ENCODE results near the gene STEAP1B.

DNA sequence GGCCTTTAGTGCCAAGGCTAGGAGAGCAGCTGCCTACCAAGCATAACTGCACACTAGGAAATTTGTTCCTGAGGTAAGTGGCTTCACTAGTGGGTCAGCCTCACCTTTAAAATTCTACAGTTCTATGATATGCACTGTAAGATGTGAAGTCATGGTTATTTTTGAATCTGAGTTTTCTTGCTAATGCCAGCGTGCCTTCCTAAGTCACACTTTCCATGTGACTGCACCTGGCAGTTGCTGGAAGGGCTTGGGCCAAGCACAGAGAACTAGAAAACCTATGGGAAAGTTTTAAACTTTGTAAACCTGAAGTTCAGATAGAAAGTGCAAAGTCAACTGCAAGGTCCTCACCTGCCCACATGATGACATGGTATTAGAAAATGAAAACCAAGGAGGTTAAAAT, 42.5 kb downstream of the STEAP1B start:
- TF ChIP-seq, protein P1, sequence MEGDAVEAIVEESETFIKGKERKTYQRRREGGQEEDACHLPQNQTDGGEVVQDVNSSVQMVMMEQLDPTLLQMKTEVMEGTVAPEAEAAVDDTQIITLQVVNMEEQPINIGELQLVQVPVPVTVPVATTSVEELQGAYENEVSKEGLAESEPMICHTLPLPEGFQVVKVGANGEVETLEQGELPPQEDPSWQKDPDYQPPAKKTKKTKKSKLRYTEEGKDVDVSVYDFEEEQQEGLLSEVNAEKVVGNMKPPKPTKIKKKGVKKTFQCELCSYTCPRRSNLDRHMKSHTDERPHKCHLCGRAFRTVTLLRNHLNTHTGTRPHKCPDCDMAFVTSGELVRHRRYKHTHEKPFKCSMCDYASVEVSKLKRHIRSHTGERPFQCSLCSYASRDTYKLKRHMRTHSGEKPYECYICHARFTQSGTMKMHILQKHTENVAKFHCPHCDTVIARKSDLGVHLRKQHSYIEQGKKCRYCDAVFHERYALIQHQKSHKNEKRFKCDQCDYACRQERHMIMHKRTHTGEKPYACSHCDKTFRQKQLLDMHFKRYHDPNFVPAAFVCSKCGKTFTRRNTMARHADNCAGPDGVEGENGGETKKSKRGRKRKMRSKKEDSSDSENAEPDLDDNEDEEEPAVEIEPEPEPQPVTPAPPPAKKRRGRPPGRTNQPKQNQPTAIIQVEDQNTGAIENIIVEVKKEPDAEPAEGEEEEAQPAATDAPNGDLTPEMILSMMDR (IDR thresholded peaks at IDR 0.05 in 2 of 3, conservative IDR thresholded peaks at IDR 0.05 in 1 of 3; ENCODE audit: borderline replicate concordance in 1 of 3, insufficient read depth in 1 of 3, low read depth in 2 of 3, low read length in 2 of 3) = no peak
- no peak for TF ChIP-seq POLR2A (IDR thresholded peaks at IDR 0.05; ENCODE audit: borderline replicate concordance, extremely low read depth, insufficient read depth, insufficient read length)
- no peak for TF ChIP-seq POLR2AphosphoS5 (IDR thresholded peaks at IDR 0.05; ENCODE audit: low read depth, low read length)
- TF ChIP-seq EZH2 (IDR thresholded peaks at IDR 0.05) = no peak
- TF ChIP-seq ZNF274 (IDR thresholded peaks at IDR 0.05; ENCODE audit: low read depth, low read length) = no peak
- no peak for TF ChIP-seq JUND (IDR thresholded peaks at IDR 0.05)
- no peak for TF ChIP-seq YY1 (IDR thresholded peaks at IDR 0.05; ENCODE audit: extremely low read depth, insufficient replicate concordance, low read depth, low read length)
- TF ChIP-seq ZFX (IDR thresholded peaks at IDR 0.05) = no peak
- TF ChIP-seq, protein P2, sequence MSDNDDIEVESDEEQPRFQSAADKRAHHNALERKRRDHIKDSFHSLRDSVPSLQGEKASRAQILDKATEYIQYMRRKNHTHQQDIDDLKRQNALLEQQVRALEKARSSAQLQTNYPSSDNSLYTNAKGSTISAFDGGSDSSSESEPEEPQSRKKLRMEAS (IDR thresholded peaks at IDR 0.05) = no peak
- no peak for TF ChIP-seq RAD21 (IDR thresholded peaks at IDR 0.05; ENCODE audit: low read depth)
- no peak for TF ChIP-seq EZH2phosphoT487 (IDR thresholded peaks at IDR 0.05; ENCODE audit: borderline replicate concordance)

Measured in HCT116 (cell line).